ENCODE data around the gene PRG3. TPM values are rescaled to one million over a fixed set of nuclear protein-coding genes. Genes with fewer than 3 reads are reported as not detected.

Gene PRG3
- total and polyA plus RNA-seq, 2 of the 13 experiments (the other 11 are each of a cell fraction or from before 2014, with no cell fraction given): not detected

DNA sequence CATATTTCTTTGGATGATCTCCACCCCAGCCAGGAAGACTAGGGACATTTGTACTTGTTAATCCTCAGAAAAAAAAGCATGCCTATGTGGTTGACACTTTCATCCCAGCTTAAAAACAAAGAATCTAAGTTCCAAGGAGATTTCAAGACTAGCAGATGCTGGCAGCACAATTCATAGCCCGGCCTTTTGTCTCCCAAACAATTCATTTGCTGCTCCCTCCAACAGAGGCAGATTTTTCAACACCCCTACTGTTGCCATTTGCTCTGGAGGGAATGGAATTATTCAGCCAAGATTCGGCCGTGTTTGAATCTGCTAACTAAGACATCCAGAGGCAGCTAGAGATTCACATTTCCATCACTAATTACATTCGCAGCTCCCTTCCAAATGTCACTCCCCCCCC is 27.5 kb downstream of the PRG3 start:
- Histone ChIP-seq H3K4me3 (replicated peaks in 1 of 3; ENCODE audit: insufficient read depth in 1 of 3, low read depth in 2 of 3, low read length in 3 of 3) (no peak overlapping the region), H3K36me3 (replicated peaks in 1 of 2; ENCODE audit: control insufficient read depth in 1 of 2, insufficient read depth in 2 of 2, low read length in 2 of 2) (no peaks in the 10 kb centered on the region), H3K27ac (ENCODE audit: extremely low read length, insufficient read depth, low read length) (no peak overlapping the region), H3K4me2 (ENCODE audit: low read depth, low read length) (no peak overlapping the region), H4K20me1 (ENCODE audit: insufficient read depth, low read length) (no peaks in the 10 kb centered on the region), H2AFZ (ENCODE audit: low read length) (no peak overlapping the region), H3K79me2 (ENCODE audit: insufficient read depth, low read length) (no peaks in the 10 kb centered on the region), H3K9me3 (ENCODE audit: low read length) (no peaks in the 10 kb centered on the region), H3K4me1 (ENCODE audit: insufficient read depth, low read length) (peaks cover 14% of the 10 kb centered on the region), H3K9ac (ENCODE audit: insufficient read depth, low read depth, low read length) (no peak overlapping the region), H3K27me3 (ENCODE audit: control insufficient read depth in 1 of 2, insufficient read depth in 2 of 2, low read length in 2 of 2) (peaks cover 0 to 11% of the 10 kb centered on the region in 2 experiments; a peak in 4 of 5 replicates)
- in situ Hi-C loops (cut with HindIII; ENCODE audit: extremely low pct_ligation_motif_present, low pct_unique_long_range_greater_than_20kb): loop anchor here (10.0 kb wide), 1 partner anchor 509 kb away; no protein-coding TSS in a partner anchor
- intact Hi-C loops (cut with micrococcal nuclease; ENCODE audit: unreplicated experiment): no loop called here
- DNase-seq (ENCODE audit: low spot score) (no peak), FAIRE-seq (no peak), ATAC-seq (no peak)
- ChIA-PET POLR2A (no interaction called here), CTCF (ENCODE audit: low intra/inter-chr PET ratio, low total read pairs) (no interaction called here)
- BruUV-seq (replicated peaks): no TSS peak
- 37% methylated on average over 4 of the region's 4 CpGs for WGBS (ENCODE audit: low lambda C conversion rate)
- TF ChIP-seq, protein P1, sequence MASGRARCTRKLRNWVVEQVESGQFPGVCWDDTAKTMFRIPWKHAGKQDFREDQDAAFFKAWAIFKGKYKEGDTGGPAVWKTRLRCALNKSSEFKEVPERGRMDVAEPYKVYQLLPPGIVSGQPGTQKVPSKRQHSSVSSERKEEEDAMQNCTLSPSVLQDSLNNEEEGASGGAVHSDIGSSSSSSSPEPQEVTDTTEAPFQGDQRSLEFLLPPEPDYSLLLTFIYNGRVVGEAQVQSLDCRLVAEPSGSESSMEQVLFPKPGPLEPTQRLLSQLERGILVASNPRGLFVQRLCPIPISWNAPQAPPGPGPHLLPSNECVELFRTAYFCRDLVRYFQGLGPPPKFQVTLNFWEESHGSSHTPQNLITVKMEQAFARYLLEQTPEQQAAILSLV (CRISPR knock-in tag; IDR thresholded peaks at IDR 0.05; ENCODE audit: borderline replicate concordance): no peak
- TF ChIP-seq FOXK2 (IDR thresholded peaks at IDR 0.05) (no peak), ARHGAP35 (CRISPR knock-in tag; IDR thresholded peaks at IDR 0.05; ENCODE audit: borderline replicate concordance) (no peak), CCDC6 (CRISPR knock-in tag; IDR thresholded peaks at IDR 0.05) (no peak), JUND (CRISPR knock-in tag; IDR thresholded peaks at IDR 0.05) (no peak)

DNA sequence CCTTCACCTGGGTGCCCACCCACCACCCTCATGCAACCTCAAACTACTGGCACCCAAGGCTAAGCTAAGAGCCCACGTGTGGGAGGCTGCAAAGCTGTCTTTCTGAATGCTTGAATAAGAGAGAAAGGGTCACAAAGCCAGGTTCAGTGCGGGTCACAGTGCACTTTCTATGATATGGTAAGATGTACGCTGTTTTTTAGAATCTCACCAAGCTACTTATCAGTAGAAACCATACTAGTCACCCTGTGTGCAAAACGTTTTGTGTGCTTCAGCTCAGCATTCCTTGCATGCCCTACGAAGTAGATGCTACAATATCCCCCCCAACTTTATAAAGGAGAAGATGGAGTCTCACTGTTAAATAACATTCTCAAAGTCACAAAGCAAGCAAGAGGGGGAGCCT is 27.9 kb downstream of the PRG3 start:
- no peak for DNase-seq (ENCODE audit: low spot score)
- Histone ChIP-seq H3K27ac (ENCODE audit: extremely low read length, insufficient read depth, low read length) (no peak overlapping the region), H3K9ac (ENCODE audit: insufficient read depth, low read depth, low read length) (no peak overlapping the region), H3K4me3 (replicated peaks in 1 of 3; ENCODE audit: insufficient read depth in 1 of 3, low read depth in 2 of 3, low read length in 3 of 3) (no peak overlapping the region), H2AFZ (ENCODE audit: low read length) (no peak overlapping the region), H3K9me3 (ENCODE audit: low read length) (no peaks in the 10 kb centered on the region), H3K36me3 (replicated peaks in 1 of 2; ENCODE audit: control insufficient read depth in 1 of 2, insufficient read depth in 2 of 2, low read length in 2 of 2) (no peaks in the 10 kb centered on the region), H4K20me1 (ENCODE audit: insufficient read depth, low read length) (no peaks in the 10 kb centered on the region), H3K27me3 (ENCODE audit: control insufficient read depth in 1 of 2, insufficient read depth in 2 of 2, low read length in 2 of 2) (peaks cover 0 to 11% of the 10 kb centered on the region in 2 experiments; a peak in 4 of 5 replicates), H3K79me2 (ENCODE audit: insufficient read depth, low read length) (no peaks in the 10 kb centered on the region), H3K4me2 (ENCODE audit: low read depth, low read length) (no peak overlapping the region), H3K4me1 (ENCODE audit: insufficient read depth, low read length) (peaks cover 18% of the 10 kb centered on the region)
- FAIRE-seq: no peak
- ChIA-PET CTCF (ENCODE audit: low intra/inter-chr PET ratio, low total read pairs) (no interaction called here), POLR2A (no interaction called here)
- WGBS (ENCODE audit: low lambda C conversion rate): 25% methylated on average over 4 of the region's 5 CpGs
- no TSS peak for BruUV-seq (replicated peaks)
- TF ChIP-seq ZNF816 (CRISPR knock-in tag; IDR thresholded peaks at IDR 0.05; ENCODE audit: borderline replicate concordance) (no peak), STAG1 (CRISPR knock-in tag; IDR thresholded peaks at IDR 0.05) (no peak), ZSCAN20 (CRISPR knock-in tag; IDR thresholded peaks at IDR 0.05; ENCODE audit: borderline replicate concordance) (no peak), MAZ (IDR thresholded peaks at IDR 0.05; ENCODE audit: borderline replicate concordance, low read depth, low read length) (no peak), MAZ (CRISPR knock-in tag; IDR thresholded peaks at IDR 0.05; ENCODE audit: low read depth) (no peak)
- TF ChIP-seq, protein P2, sequence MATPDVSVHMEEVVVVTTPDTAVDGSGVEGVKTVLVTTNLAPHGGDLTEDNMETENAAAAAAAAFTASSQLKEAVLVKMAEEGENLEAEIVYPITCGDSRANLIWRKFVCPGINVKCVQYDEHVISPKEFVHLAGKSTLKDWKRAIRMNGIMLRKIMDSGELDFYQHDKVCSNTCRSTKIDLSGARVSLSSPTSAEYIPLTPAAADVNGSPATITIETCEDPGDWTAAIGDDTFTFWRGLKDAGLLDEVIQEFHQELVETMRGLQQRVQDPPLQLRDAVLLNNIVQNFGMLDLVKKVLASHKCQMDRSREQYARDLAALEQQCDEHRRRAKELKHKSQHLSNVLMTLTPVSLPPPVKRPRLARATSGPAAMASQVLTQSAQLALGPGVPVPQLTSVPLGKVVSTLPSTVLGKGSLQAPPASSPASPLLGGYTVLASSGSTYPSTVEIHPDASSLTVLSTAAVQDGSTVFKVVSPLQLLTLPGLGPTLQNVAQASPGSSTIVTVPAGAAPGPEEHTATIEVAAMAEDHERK (CRISPR knock-in tag; IDR thresholded peaks at IDR 0.05; ENCODE audit: low read depth): no peak
- intact Hi-C loops (cut with micrococcal nuclease; ENCODE audit: unreplicated experiment): no loop called here
- in situ Hi-C loops (cut with HindIII; ENCODE audit: extremely low pct_ligation_motif_present, low pct_unique_long_range_greater_than_20kb): loop anchor here (10.0 kb wide), 1 partner anchor 508 kb away; no protein-coding TSS in a partner anchor
- no peak for ATAC-seq

Measured in HepG2 (cell line).